ENCODE data around the gene PATE2.

- TF ChIP-seq CTCF (IDR thresholded peaks at IDR 0.05; ENCODE audit: insufficient read depth, low read depth, low read length): no peak
- no peak for TF ChIP-seq EZH2 (IDR thresholded peaks at IDR 0.05; ENCODE audit: insufficient read depth, low read length)
Observed at GRCh38 chr11:125745979-125746378, 32.6 kb downstream of the PATE2 start, which contains the start of gene PATE1.

Measured in astrocyte (in vitro differentiated cells and primary cell).